OCI-LY7 (cell line): ENCODE data around the gene SLC4A5. TPM values are rescaled to one million over a fixed set of nuclear protein-coding genes. Genes with fewer than 3 reads are reported as not detected.

Experiments
- BruUV-seq: library from RNA; stranded (reverse); fragments of 400-500 nt; replicated peaks from 2 replicates; lab custom pipeline; 2021; lab: Mats Ljungman, UMichigan
- CTCF ChIA-PET: fragments of 300-600 bp; sonication (Branson Sonifier 250); formaldehyde crosslinking; loops from one replicate; lab custom pipeline; 2022; ENCODE audit warnings: antibody characterized with exemption; ENCODE audit not compliant: unreplicated experiment; lab: Charles Lee
- POLR2A ChIA-PET: fragments of 300-600 bp; sonication (Branson Sonifier 250); formaldehyde crosslinking; loops from one replicate; lab custom pipeline; 2022; ENCODE audit warnings: antibody characterized with exemption; lab: Charles Lee
- DNase-seq: peaks from one replicate; pipeline ENCODE4 v3.0.0-alpha.2; 2015; ENCODE audit warnings: low spot score
- H2AFZ ChIP-seq: fragments of 200-600 bp; sonication (generic), shearing (Covaris generic); 2 replicates; pipeline ENCODE4 v1.6.1; 2014; ENCODE audit warnings: mild to moderate bottlenecking, antibody characterized with exemption, low read length, moderate library complexity
- H3K27ac ChIP-seq: fragments of 200-600 bp; sonication (generic); 2 replicates; pipeline ENCODE4 v1.5.1; 2014; ENCODE audit warnings: mixed run types, low read depth, mild to moderate bottlenecking, moderate library complexity, low read length, inconsistent platforms; ENCODE audit not compliant: poor library complexity, severe bottlenecking
- H3K36me3 ChIP-seq: fragments of 200-600 bp; sonication (generic); 2 replicates; pipeline ENCODE4 v1.6.1; 2014; ENCODE audit warnings: mild to moderate bottlenecking, antibody characterized with exemption, low read length, moderate library complexity, mixed read lengths; ENCODE audit not compliant: insufficient read depth
- H3K4me1 ChIP-seq: fragments of 200-600 bp; sonication (generic); 2 replicates; pipeline ENCODE4 v1.5.1; 2014; ENCODE audit warnings: mild to moderate bottlenecking, low read length; ENCODE audit not compliant: insufficient read depth, poor library complexity, severe bottlenecking
- H3K4me2 ChIP-seq: fragments of 200-600 bp; sonication (generic); 2 replicates; pipeline ENCODE4 v1.6.1; 2014; ENCODE audit warnings: mild to moderate bottlenecking, low read length
- H3K4me3 ChIP-seq: fragments of 200-600 bp; sonication (generic); 2 replicates; pipeline ENCODE4 v1.5.1; 2014; ENCODE audit warnings: mild to moderate bottlenecking, low read depth, low read length; ENCODE audit not compliant: poor library complexity, severe bottlenecking
- H3K79me2 ChIP-seq: fragments of 200-600 bp; sonication (generic); 2 replicates; pipeline ENCODE4 v1.6.1; 2016; ENCODE audit warnings: low read depth, mild to moderate bottlenecking, low read length, moderate library complexity, mixed read lengths; ENCODE audit not compliant: insufficient read depth
- H3K9me2 ChIP-seq: fragments of 200-600 bp; sonication (generic); 2 replicates; pipeline ENCODE4 v1.6.1; 2016; ENCODE audit warnings: mild to moderate bottlenecking, low read length, mixed read lengths; ENCODE audit not compliant: insufficient read depth
- H3K9me3 ChIP-seq: fragments of 200-600 bp; sonication (generic); 2 replicates; pipeline ENCODE4 v1.6.1; 2014; ENCODE audit warnings: mild to moderate bottlenecking, mixed run types, low read length, mixed read lengths
- H4K20me1 ChIP-seq: fragments of 200-600 bp; sonication (generic); 2 replicates; pipeline ENCODE4 v1.6.1; 2014; ENCODE audit warnings: mild to moderate bottlenecking, antibody characterized with exemption, low read length, moderate library complexity, mixed read lengths; ENCODE audit not compliant: insufficient read depth
- CTCF ChIP-seq: fragments of 200-600 bp; sonication (generic); conservative IDR thresholded peaks from 2 replicates; pipeline ENCODE4 v1.5.1; 2014; ENCODE audit warnings: mild to moderate bottlenecking, antibody characterized with exemption, low read length, moderate library complexity, mixed read lengths
- EZH2phosphoT487 ChIP-seq: fragments of 200-600 bp; sonication (generic); IDR thresholded peaks from 2 replicates; pipeline ENCODE4 v1.6.1; 2018; ENCODE audit warnings: low read depth, borderline replicate concordance, mild to moderate bottlenecking, mixed run types, antibody characterized with exemption, low read length, moderate library complexity, mixed read lengths
- intact Hi-C: fragments of 100-400 bp; cut with micrococcal nuclease; formaldehyde crosslinking; loops from one replicate; pipeline ENCODE4 v1.10.0; 2022; ENCODE audit not compliant: unreplicated experiment
- total RNA-seq, 2 experiments: library from RNA; depleted of rRNA in 1 of 2; stranded (reverse); fragments of >200 nt in 1 of 2; shearing (Covaris generic) in 1 of 2; gene quantifications; 2 replicates each; pipeline ENCODE4 v1.2.3, GENCODE V29; 2014 to 2022

The SLC4A5 gene
- total RNA-seq, 2 experiments from 2014 or later, result 1.2 to 7.0 TPM

DNA sequence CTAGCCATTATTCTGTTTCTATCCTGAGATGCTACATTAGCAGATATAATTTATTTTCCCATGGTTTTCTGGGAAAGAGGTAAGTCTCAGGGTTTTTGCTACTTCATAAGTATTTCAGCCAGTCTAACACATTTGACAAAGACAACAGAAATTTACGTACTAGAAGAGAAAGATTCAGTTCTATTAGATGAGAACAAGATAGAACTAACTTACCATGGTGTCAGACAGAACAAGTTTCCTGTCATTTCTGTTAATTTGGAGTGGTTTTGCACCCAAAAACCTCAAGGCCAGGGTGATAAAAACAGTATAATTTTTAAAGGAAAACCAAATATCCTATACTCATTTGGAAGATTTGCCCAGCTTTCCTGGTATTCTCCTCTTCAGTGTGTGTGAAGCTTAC is 15.6 kb downstream of the SLC4A5 start:
- BruUV-seq, result no TSS peak
- intact Hi-C loops, result no loop called here

DNA sequence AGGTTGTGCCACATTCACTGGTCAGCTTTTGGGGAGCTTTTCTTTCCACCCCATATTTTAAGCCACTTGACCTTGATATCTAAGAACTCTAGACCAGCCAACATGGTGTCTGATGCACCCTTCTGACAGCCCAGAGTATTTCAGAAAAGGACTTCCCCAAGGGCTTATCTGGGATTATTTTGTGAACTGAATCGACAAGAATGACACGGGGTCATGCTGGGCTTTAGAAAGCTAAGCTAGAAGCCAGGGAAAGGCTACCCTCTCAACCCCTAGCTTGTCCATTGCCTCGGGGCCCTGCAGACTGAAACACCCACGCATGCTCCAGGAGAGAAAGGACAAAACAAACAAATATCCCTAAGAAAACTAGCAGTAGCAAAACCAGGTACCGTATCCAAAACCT is 16.0 kb downstream of the SLC4A5 start:
- ChIA-PET CTCF (no interaction called here), POLR2A (interaction anchor here (0.6 kb wide), 2 partner anchors 12 to 146 kb away, joined by 3 read pairs; no protein-coding TSS in a partner anchor)
- intact Hi-C loops, result no loop called here
- Histone ChIP-seq H3K4me3 (no peak overlapping the region), H3K27ac (no peak overlapping the region), H3K4me2 (no peak overlapping the region), H3K9me3 (no peaks in the 10 kb centered on the region), H3K4me1 (no peaks in the 10 kb centered on the region), H3K79me2 (no peaks in the 10 kb centered on the region), H3K36me3 (no peaks in the 10 kb centered on the region), H3K9me2 (no peaks in the 10 kb centered on the region), H2AFZ (no peak overlapping the region), H4K20me1 (no peaks in the 10 kb centered on the region)
- DNase-seq, result no peak
- no TSS peak for BruUV-seq
- TF ChIP-seq EZH2phosphoT487 (no peak), CTCF (no peak)

More for the DNA sequence above, 15.6 kb downstream of the SLC4A5 start:
- TF ChIP-seq CTCF (no peak), EZH2phosphoT487 (no peak)
- Histone ChIP-seq H3K4me1 (no peaks in the 10 kb centered on the region), H3K9me3 (no peaks in the 10 kb centered on the region), H2AFZ (no peak overlapping the region), H3K9me2 (no peaks in the 10 kb centered on the region), H3K4me2 (no peak overlapping the region), H3K27ac (no peak overlapping the region), H3K36me3 (no peaks in the 10 kb centered on the region), H3K79me2 (no peaks in the 10 kb centered on the region), H3K4me3 (no peak overlapping the region), H4K20me1 (no peaks in the 10 kb centered on the region)
- no peak for DNase-seq
- CTCF ChIA-PET, result interaction anchor here (0.5 kb wide), 1 partner anchor 14 kb away, joined by 3 read pairs; no protein-coding TSS in a partner anchor
- POLR2A ChIA-PET, result no interaction called here

DNA sequence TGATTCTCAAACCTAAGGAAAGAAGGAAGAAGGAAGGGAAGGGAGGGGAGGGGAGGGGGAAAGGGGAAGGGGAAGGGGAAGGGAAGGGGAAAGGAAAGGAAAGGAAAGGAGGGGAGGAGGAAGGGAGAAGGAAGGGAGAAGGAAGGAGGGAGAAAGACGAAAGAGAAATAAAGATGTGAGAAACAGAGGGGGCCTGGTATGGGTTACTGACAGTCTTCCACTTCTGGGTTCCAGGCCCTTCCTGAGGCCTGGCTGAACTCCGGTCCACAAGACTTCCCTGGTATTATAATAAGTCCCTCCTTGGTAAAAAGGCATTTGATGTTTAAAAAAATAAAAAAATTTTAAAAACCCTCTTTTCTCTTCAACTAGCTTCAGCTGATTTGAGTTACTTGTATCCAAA is 17.4 kb downstream of the SLC4A5 start:
- H3K4me1 ChIP-seq, result no peaks in the 10 kb centered on the region
- no peaks in the 10 kb centered on the region for H3K36me3 ChIP-seq
- H3K4me2 ChIP-seq, result no peak overlapping the region
- no peaks in the 10 kb centered on the region for H3K9me2 ChIP-seq
- H3K27ac ChIP-seq, result no peak overlapping the region
- ChIA-PET POLR2A (interaction anchor here (0.9 to 1.1 kb wide), 2 partner anchors 12 to 65 kb away, joined by 3 to 4 read pairs; no protein-coding TSS in a partner anchor), CTCF (interaction anchor here (3.8 kb wide), 1 partner anchor 9 kb away, joined by 15 read pairs; no protein-coding TSS in a partner anchor)
- TF ChIP-seq CTCF (no peak), EZH2phosphoT487 (no peak)
- H3K4me3 ChIP-seq, result no peak overlapping the region
- no peak for DNase-seq
- no peaks in the 10 kb centered on the region for H3K79me2 ChIP-seq
- H2AFZ ChIP-seq, result no peak overlapping the region
- intact Hi-C loops, result no loop called here
- no peaks in the 10 kb centered on the region for H3K9me3 ChIP-seq
- no peaks in the 10 kb centered on the region for H4K20me1 ChIP-seq
- no TSS peak for BruUV-seq
